HG03108 (cell line): ENCODE results near the gene KCNIP2.
"Not testable (repeated sequence)": the region's sequence is repeated elsewhere in the genome, so short reads cannot be mapped to it uniquely, and the experiment has no call there.

Source experiments
- ATAC-seq: cut with Tn5 transposase; IDR thresholded peaks from one replicate; pipeline ENCODE4 v1.9.1; 2021; ENCODE audit warnings: moderate library complexity; ENCODE audit not compliant: unreplicated experiment

The KCNIP2 gene

GRCh38 chr10:101828766-101829551 lies 14.6 kb downstream of the KCNIP2 start:
- no peak for ATAC-seq

GRCh38 chr10:101827919-101828600 lies 15.5 kb downstream of the KCNIP2 start:
- no peak for ATAC-seq

GRCh38 chr10:101826852-101827434 lies 16.7 kb downstream of the KCNIP2 start:
- ATAC-seq = no peak

GRCh38 chr10:101824736-101825135 lies 18.9 kb downstream of the KCNIP2 start:
- no peak for ATAC-seq

- ATAC-seq = peak; percentile 12
These were observed 24.5 kb downstream of the KCNIP2 start for GRCh38 chr10:101818872-101819633.

GRCh38 chr10:101818119-101818871 lies 25.3 kb downstream of the KCNIP2 start, which contains the start of gene OGA:
Gene OGA, minus strand, starts transcription at chr10:101818444. Its CDS starts 422 bp downstream, at chr10:101818022.
- ATAC-seq = peak; percentile 80

- ATAC-seq = no peak
These were observed 26.1 kb downstream of the KCNIP2 start for GRCh38 chr10:101817337-101818118.

- no peak for ATAC-seq
These were observed 26.7 kb downstream of the KCNIP2 start for GRCh38 chr10:101816913-101817336.

- ATAC-seq = no peak
These were observed 27.2 kb downstream of the KCNIP2 start for GRCh38 chr10:101816376-101816775.

- no peak for ATAC-seq
These were observed 29.0 kb downstream of the KCNIP2 start for GRCh38 chr10:101814466-101815071.

GRCh38 chr10:101812606-101813005 lies 31.0 kb downstream of the KCNIP2 start:
- no peak for ATAC-seq

GRCh38 chr10:101807158-101807557 lies 36.4 kb downstream of the KCNIP2 start:
- no peak for ATAC-seq

GRCh38 chr10:101803511-101803910 lies 40.1 kb downstream of the KCNIP2 start:
- ATAC-seq = no peak

GRCh38 chr10:101797403-101798059 lies 46.1 kb downstream of the KCNIP2 start:
- no peak for ATAC-seq

- no peak for ATAC-seq
These were observed 50.1 kb downstream of the KCNIP2 start for GRCh38 chr10:101793526-101793925.

- no peak for ATAC-seq
These were observed 53.9 kb downstream of the KCNIP2 start for GRCh38 chr10:101789686-101790085.

- ATAC-seq = not testable (repeated sequence)
These were observed 54.4 kb downstream of the KCNIP2 start for GRCh38 chr10:101789231-101789630.

- no peak for ATAC-seq
These were observed 57.8 kb downstream of the KCNIP2 start for GRCh38 chr10:101785801-101786200.

GRCh38 chr10:101784558-101784957 lies 59.0 kb downstream of the KCNIP2 start:
- ATAC-seq = no peak
